CD4-positive, alpha-beta memory T cell (primary cell): Measurements from ENCODE around the gene ZMYND11. TPM values are rescaled to one million over a fixed set of nuclear protein-coding genes. Genes with fewer than 3 reads are reported as not detected.
A peak's percentile ranks its signal among the peaks of the same experiment; 100 is the strongest.

Experiments used
- CTCF ChIA-PET: fragments of 350-600 bp; sonication (Branson Sonifier 250); formaldehyde crosslinking; loops from one replicate; lab custom pipeline; 2021; ENCODE audit warnings: inconsistent platforms; ENCODE audit not compliant: partially characterized antibody; lab: Charles Lee
- POLR2A ChIA-PET: fragments of 350-600 bp; sonication (Branson Sonifier 250); formaldehyde crosslinking; loops from one replicate; lab custom pipeline; 2021; ENCODE audit not compliant: partially characterized antibody; lab: Charles Lee
- DNase-seq, 5 donors: peaks; one replicate each; pipeline versions ENCODE4 v3.0.0 to v3.0.0-alpha.2; 2020 to 2022; ENCODE audit warnings: mixed read lengths in 1 of 5
- H3K27ac ChIP-seq: one replicate; pipeline ENCODE4 v1.7.0; 2013; ENCODE audit warnings: low read depth, low read length
- H3K27me3 ChIP-seq: 2 replicates; pipeline ENCODE4 v1.7.0; 2013; ENCODE audit warnings: mild to moderate bottlenecking, low read length, moderate library complexity; ENCODE audit not compliant: insufficient read depth
- H3K36me3 ChIP-seq: 2 replicates; pipeline ENCODE4 v1.7.0; 2013; ENCODE audit warnings: mild to moderate bottlenecking, low read length, moderate library complexity; ENCODE audit not compliant: insufficient read depth
- H3K4me1 ChIP-seq: 2 replicates; pipeline ENCODE4 v1.7.0; 2013; ENCODE audit warnings: mild to moderate bottlenecking, low read length, moderate library complexity; ENCODE audit not compliant: insufficient read depth
- H3K4me3 ChIP-seq, 2 donors: one replicate each; pipeline ENCODE4 v1.7.0; 2013; ENCODE audit warnings: low read length in 2 of 2, mild to moderate bottlenecking in 1 of 2
- H3K9me3 ChIP-seq, 2 donors: one replicate each; pipeline ENCODE4 v1.7.0; 2013; ENCODE audit warnings: low read length in 2 of 2, control low read depth in 1 of 2; ENCODE audit not compliant: control insufficient read depth in 1 of 2
- H3K27ac Mint-ChIP-seq, 7 donors: one replicate each; pipeline ENCODE4 v1.8.0; 2020 to 2021; ENCODE audit warnings: mixed read lengths in 7 of 7, mild to moderate bottlenecking in 6 of 7, inconsistent platforms in 3 of 7, moderate library complexity in 3 of 7
- H3K27me3 Mint-ChIP-seq, 2 donors: one replicate each; pipeline ENCODE4 v1.8.0; 2020 to 2021; ENCODE audit warnings: mixed read lengths in 2 of 2
- H3K36me3 Mint-ChIP-seq, 2 donors: one replicate each; pipeline ENCODE4 v1.8.0; 2020 to 2021; ENCODE audit warnings: mixed read lengths in 2 of 2, inconsistent platforms in 1 of 2, mild to moderate bottlenecking in 1 of 2
- H3K4me1 Mint-ChIP-seq, 4 donors: one replicate each; pipeline ENCODE4 v1.8.0; 2020 to 2021; ENCODE audit warnings: mixed read lengths in 4 of 4, mild to moderate bottlenecking in 1 of 4
- H3K4me3 Mint-ChIP-seq, 8 donors: one replicate each; pipeline ENCODE4 v1.8.0; 2020 to 2021; ENCODE audit warnings: mixed read lengths in 8 of 8, mild to moderate bottlenecking in 7 of 8, moderate library complexity in 6 of 8, inconsistent platforms in 3 of 8
- H3K9me3 Mint-ChIP-seq, 8 donors: one replicate each; pipeline ENCODE4 v1.8.0; 2020 to 2021; ENCODE audit warnings: mixed read lengths in 8 of 8, mild to moderate bottlenecking in 5 of 8, inconsistent platforms in 3 of 8, moderate library complexity in 1 of 8
- intact Hi-C: fragments of 100-400 bp; cut with micrococcal nuclease; formaldehyde crosslinking; loops from one replicate; pipeline ENCODE4 v1.15.1; 2023
- polyA plus RNA-seq, 2 donors: library from polyadenylated mRNA; unstranded; fragments of 300-500 nt; fragmentation: Illumina TruSeq; gene quantifications; one replicate each; pipeline ENCODE4 v1.2.3, GENCODE V29; 2021
- total RNA-seq, 2 experiments: library from RNA; stranded (reverse); gene quantifications; one replicate each; pipeline ENCODE4 v1.2.3, GENCODE V29; 2021

The ZMYND11 gene
- total and polyA plus RNA-seq, 4 experiments from 2014 or later: 26.6 to 63.2 (median 52.1) TPM

DNA sequence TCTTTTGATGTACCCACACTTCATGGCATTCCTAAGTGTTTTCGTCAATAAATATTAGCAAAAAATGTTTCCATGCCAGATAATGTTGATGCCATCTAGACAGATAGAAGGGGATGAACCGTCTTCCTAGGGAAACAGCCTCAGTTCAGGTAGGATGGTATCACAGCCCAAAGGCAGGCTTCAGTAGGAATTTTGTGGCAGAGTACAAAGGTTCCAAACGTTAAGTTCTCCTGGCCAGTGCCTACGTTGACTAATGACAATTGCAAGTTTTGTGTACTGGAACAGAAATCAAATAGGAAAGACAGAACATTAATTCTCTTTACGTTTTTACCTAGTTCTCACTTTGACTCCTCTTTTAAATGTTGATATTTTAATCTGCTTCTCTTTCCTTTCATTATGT is 75.0 kb downstream of the ZMYND11 start:
- Histone ChIP-seq H3K4me1 (no peaks in the 10 kb centered on the region), H3K9me3 (no peaks in the 10 kb centered on the region), H3K36me3 (no peaks in the 10 kb centered on the region), H3K4me3 (no peak overlapping the region), H3K27ac (no peak overlapping the region), H3K27me3 (no peaks in the 10 kb centered on the region)
- no peak overlapping the region for H3K4me3 Mint-ChIP-seq
- ChIA-PET POLR2A (no interaction called here), CTCF (interaction anchor here (0.6 kb wide), 1 partner anchor 214 kb away, joined by 3 read pairs; no protein-coding TSS in a partner anchor)
- H3K4me1 Mint-ChIP-seq: peaks cover 0 to 6% (median 2%) of the 10 kb centered on the region in 4 donors
- peaks cover 24 to 30% of the 10 kb centered on the region in 2 donors for H3K36me3 Mint-ChIP-seq
- intact Hi-C loops: no loop called here
- peaks cover 0 to 1% (median 0%) of the 10 kb centered on the region in 8 donors for H3K9me3 Mint-ChIP-seq
- H3K27me3 Mint-ChIP-seq: no peaks in the 10 kb centered on the region
- no peak for DNase-seq
- no peak overlapping the region for H3K27ac Mint-ChIP-seq

DNA sequence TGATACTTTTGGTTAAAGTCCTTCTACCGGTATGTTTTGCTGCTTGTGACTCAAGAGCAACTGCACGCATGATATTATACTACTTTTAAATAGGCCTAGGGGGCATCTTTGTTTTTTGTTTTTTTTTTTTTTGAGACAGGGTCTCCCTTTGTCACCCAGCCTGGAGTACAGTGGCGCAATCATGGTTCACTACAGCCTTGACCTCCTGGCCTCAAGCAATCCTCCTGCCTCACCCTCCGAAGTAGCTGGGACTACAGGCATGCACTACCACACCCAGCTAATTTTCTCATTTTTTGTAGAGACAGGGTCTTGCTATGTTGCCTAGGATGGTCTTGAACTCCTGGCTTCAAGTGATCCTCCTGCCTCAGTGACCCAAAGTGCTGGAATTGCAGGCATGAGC is 80.2 kb downstream of the ZMYND11 start:
- POLR2A ChIA-PET: no interaction called here
- peaks cover 11% of the 10 kb centered on the region for H3K4me1 ChIP-seq
- Mint-ChIP-seq H3K4me3 (no peak overlapping the region), H3K36me3 (peaks cover 14 to 15% of the 10 kb centered on the region in 2 donors), H3K27me3 (no peaks in the 10 kb centered on the region), H3K27ac (no peak overlapping the region), H3K9me3 (peaks cover 0 to 1% (median 0%) of the 10 kb centered on the region in 8 donors), H3K4me1 (peaks cover 16 to 28% (median 23%) of the 10 kb centered on the region in 4 donors)
- no peaks in the 10 kb centered on the region for H3K27me3 ChIP-seq
- no peaks in the 10 kb centered on the region for H3K36me3 ChIP-seq
- DNase-seq: no peak
- intact Hi-C loops: no loop called here
- H3K27ac ChIP-seq: no peak overlapping the region
- CTCF ChIA-PET: no interaction called here
- no peak overlapping the region for H3K4me3 ChIP-seq
- no peaks in the 10 kb centered on the region for H3K9me3 ChIP-seq

DNA sequence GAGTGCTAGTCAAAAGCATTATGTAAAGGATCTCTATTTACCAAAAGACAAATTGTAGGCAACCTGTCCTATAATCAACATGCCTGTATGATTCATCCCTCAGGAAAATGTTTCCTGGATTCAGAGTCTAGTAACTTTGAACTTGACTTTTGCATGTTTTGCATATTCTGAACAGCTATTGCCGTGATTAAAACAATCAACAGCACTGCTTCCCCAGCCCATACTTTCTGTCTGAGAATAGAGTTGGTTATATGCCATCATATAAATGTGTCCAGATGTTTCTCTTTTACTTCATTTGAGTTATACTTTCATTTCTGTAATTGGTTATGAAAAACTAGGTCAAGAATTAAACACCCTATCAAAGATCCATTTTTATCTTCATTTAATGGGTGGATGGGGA is 83.5 kb downstream of the ZMYND11 start:
- peak overlapping the region in 2 of 7 donors; percentile 29 to 73 for H3K27ac Mint-ChIP-seq
- H3K4me3 Mint-ChIP-seq: peak overlapping the region in 3 of 8 donors; percentile 21 to 55 (median 31)
- intact Hi-C loops: no loop called here
- Histone ChIP-seq H3K4me3 (no peak overlapping the region), H3K4me1 (peaks cover 13% of the 10 kb centered on the region), H3K36me3 (no peaks in the 10 kb centered on the region), H3K9me3 (no peaks in the 10 kb centered on the region), H3K27ac (no peak overlapping the region), H3K27me3 (no peaks in the 10 kb centered on the region)
- peaks cover 14 to 17% of the 10 kb centered on the region in 2 donors for H3K36me3 Mint-ChIP-seq
- peaks cover 21 to 35% (median 27%) of the 10 kb centered on the region in 4 donors for H3K4me1 Mint-ChIP-seq
- DNase-seq: no peak
- ChIA-PET POLR2A (no interaction called here), CTCF (interaction anchor here (1.1 kb wide), 1 partner anchor 11 kb away, joined by 3 read pairs; no protein-coding TSS in a partner anchor)
- no peaks in the 10 kb centered on the region for H3K27me3 Mint-ChIP-seq
- H3K9me3 Mint-ChIP-seq: no peaks in the 10 kb centered on the region

DNA sequence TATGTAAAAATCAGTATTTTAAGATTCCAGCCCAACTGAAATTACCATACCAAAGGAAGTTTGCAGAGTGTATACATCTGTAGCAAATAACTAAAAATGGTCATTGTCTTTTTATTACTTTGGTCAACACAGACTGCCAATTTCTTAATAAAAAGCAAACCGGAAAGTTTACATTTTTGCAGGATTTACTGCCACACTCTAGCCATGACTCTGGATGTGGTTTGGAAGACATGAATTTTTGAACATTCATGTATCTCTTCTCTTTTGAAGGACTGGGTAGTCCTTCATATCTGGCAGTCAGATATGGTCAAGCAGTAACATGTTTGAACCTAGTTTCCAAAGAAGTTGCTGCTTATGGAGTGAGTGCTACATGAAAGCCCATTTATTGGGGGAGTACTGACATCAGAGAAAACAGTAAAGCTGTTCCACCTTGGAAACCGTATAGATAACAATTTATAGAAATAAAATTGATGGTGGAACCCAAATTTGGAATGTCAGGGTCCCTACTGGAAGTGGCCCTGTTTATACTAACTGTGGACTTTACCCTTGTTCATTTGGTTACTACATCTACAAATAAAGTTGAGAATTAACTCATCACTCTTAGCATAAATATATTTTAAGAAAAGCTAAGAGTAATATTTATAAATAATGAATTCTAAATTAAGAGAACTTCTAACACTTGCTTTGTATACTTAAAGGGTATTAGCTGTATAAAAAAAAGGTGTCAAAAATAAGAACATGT is 84.6 kb downstream of the ZMYND11 start:
- Mint-ChIP-seq H3K27me3 (no peaks in the 10 kb centered on the region), H3K36me3 (peaks cover 14 to 17% of the 10 kb centered on the region in 2 donors), H3K9me3 (no peaks in the 10 kb centered on the region), H3K4me1 (peaks cover 23 to 35% (median 27%) of the 10 kb centered on the region in 4 donors), H3K27ac (no peak overlapping the region), H3K4me3 (no peak overlapping the region)
- H3K9me3 ChIP-seq: no peaks in the 10 kb centered on the region
- POLR2A ChIA-PET: no interaction called here
- DNase-seq: no peak
- CTCF ChIA-PET: interaction anchor here (1.1 to 2.9 kb wide), 2 partner anchors 11 to 15 kb away, joined by 3 to 13 read pairs; no protein-coding TSS in a partner anchor
- H3K27me3 ChIP-seq: no peaks in the 10 kb centered on the region
- no peak overlapping the region for H3K27ac ChIP-seq
- H3K4me3 ChIP-seq: no peak overlapping the region
- H3K4me1 ChIP-seq: peaks cover 13% of the 10 kb centered on the region
- no peaks in the 10 kb centered on the region for H3K36me3 ChIP-seq
- intact Hi-C loops: no loop called here

DNA sequence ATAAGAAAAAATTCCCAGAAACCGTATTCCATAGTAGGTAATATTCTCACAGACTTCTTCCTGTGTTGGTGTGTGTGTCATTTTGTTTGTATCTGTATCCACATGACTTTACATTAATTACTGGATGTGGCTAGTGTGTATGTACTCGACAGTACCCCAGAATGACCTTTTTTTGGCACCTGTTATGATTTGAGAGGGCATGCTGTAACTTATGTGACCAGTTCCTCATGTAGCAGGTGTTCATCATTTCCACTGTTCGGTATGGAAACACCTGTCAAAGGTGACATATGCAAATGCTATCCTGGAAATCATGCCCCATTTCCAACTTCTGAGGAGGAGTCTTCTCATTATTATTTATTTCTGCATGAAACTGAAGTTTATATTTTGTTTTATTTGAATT is 89.3 kb downstream of the ZMYND11 start:
- H3K27me3 ChIP-seq: no peaks in the 10 kb centered on the region
- no peak overlapping the region for H3K27ac ChIP-seq
- no peaks in the 10 kb centered on the region for H3K9me3 ChIP-seq
- POLR2A ChIA-PET: no interaction called here
- intact Hi-C loops: no loop called here
- H3K4me3 ChIP-seq: no peak overlapping the region
- H3K36me3 Mint-ChIP-seq: peaks cover 10% of the 10 kb centered on the region in 2 donors
- no peak overlapping the region for H3K4me3 Mint-ChIP-seq
- H3K4me1 Mint-ChIP-seq: peaks cover 15 to 35% (median 19%) of the 10 kb centered on the region in 4 donors
- no peak overlapping the region for H3K27ac Mint-ChIP-seq
- no peak for DNase-seq
- no peaks in the 10 kb centered on the region for H3K36me3 ChIP-seq
- H3K9me3 Mint-ChIP-seq: no peaks in the 10 kb centered on the region
- CTCF ChIA-PET: no interaction called here
- H3K27me3 Mint-ChIP-seq: no peaks in the 10 kb centered on the region
- peaks cover 11% of the 10 kb centered on the region for H3K4me1 ChIP-seq

DNA sequence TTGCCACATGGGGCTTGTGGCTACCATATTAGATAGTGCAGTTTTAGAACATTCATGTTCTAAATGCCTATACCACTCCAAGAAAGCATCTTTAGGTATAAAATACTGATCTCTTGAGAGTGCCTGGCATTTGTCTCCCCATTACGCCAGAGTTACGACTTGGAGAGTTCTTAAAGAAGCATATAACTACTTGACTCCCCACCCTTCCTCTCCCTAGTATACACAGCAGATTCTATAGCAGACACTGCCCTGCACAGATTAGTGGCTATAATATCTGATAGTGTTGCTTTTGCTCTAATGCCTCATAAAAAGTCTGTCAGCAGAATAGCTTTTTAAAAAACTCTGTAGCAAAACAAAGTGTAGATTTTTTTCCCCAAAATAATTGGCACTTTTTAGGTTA is 90.8 kb downstream of the ZMYND11 start:
- Mint-ChIP-seq H3K4me3 (no peak overlapping the region), H3K36me3 (peaks cover 9% of the 10 kb centered on the region in 2 donors), H3K27me3 (no peaks in the 10 kb centered on the region), H3K27ac (peak overlapping the region in 1 of 7 donors; percentile 43), H3K9me3 (no peaks in the 10 kb centered on the region), H3K4me1 (peaks cover 10 to 21% (median 13%) of the 10 kb centered on the region in 4 donors)
- H3K9me3 ChIP-seq: no peaks in the 10 kb centered on the region
- no peaks in the 10 kb centered on the region for H3K36me3 ChIP-seq
- intact Hi-C loops: no loop called here
- H3K4me3 ChIP-seq: no peak overlapping the region
- POLR2A ChIA-PET: no interaction called here
- H3K27me3 ChIP-seq: no peaks in the 10 kb centered on the region
- no peak overlapping the region for H3K27ac ChIP-seq
- DNase-seq: no peak
- H3K4me1 ChIP-seq: no peaks in the 10 kb centered on the region
- CTCF ChIA-PET: no interaction called here

DNA sequence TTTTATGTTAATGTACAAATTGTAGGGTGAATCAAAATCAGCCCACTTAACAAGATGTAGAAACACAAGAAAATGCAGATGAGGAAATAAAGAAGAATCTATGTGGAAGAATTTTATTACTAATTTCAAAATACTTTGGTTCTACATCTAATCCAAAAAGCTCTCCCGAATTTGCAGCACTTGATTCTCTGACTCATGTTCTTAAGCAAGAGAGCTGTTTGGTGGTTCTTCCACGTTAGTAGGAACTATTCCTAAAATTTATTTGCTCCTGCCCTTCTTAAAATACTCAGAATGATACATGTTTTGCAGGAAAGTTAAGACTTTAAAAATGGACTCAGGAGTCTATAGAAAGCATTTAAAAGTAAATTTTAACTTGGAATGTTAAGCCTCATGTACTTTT is 91.8 kb downstream of the ZMYND11 start:
- H3K4me3 Mint-ChIP-seq: no peak overlapping the region
- ChIA-PET CTCF (no interaction called here), POLR2A (no interaction called here)

More for the DNA sequence above, 91.8 kb downstream of the ZMYND11 start:
- no peaks in the 10 kb centered on the region for H3K36me3 ChIP-seq
- H3K27ac Mint-ChIP-seq: no peak overlapping the region
- intact Hi-C loops: no loop called here
- H3K27me3 Mint-ChIP-seq: no peaks in the 10 kb centered on the region
- peaks cover 3 to 8% of the 10 kb centered on the region in 2 donors for H3K36me3 Mint-ChIP-seq
- no peaks in the 10 kb centered on the region for H3K27me3 ChIP-seq
- DNase-seq: no peak
- no peaks in the 10 kb centered on the region for H3K4me1 ChIP-seq
- H3K27ac ChIP-seq: no peak overlapping the region
- no peak overlapping the region for H3K4me3 ChIP-seq
- H3K4me1 Mint-ChIP-seq: peaks cover 8 to 16% (median 12%) of the 10 kb centered on the region in 4 donors
- H3K9me3 Mint-ChIP-seq: no peaks in the 10 kb centered on the region
- H3K9me3 ChIP-seq: no peaks in the 10 kb centered on the region
